ENCODE data around the gene GPR161.
"Not testable (repeated sequence)": the region's sequence is repeated elsewhere in the genome, so short reads cannot be mapped to it uniquely, and the experiment has no call there.

Gene GPR161

DNA sequence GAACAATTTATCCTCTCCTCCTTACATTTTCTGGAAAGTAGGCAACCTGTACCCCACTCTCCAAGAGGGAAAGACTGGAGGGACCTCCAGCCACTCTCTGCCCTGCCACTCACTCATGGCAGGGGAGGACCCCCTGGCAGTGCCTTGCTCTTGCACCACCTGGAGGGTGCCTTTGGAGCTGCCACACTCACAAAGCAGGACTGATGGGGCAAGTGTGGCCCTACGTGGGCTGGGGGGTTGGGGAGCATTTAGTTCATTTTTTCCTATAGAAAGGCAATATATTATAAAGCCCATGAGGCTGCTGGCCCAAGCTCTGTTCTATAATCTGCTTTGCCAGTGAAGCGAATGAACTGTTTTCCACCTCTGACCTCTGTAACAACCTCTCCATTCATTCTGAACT, 50.3 kb downstream of the GPR161 start:
- DNase-seq (ENCODE audit: low read depth), result no peak

DNA sequence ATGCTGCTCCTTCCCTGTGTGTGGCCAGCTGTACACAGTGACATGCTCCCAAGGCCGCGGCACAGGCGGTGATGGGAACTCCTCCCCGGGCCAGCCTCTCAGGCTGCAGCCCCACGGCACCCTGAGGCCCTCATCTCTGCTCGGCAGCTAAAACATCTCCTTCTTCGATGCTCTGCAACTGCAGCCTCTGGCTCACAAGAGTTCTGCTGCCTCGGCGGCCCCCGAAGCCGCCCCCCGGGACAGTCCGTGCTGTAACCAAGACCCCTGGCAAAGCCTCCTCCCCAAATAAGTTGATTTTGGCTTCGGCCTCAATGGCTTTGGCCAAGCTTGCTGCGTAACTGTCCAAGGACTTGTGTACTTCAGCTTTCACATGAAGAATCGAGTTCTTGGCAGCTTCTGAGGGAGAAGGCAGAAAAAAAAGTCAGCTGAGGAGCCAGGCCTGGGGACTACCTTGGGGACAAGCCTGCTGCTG, 51.3 kb downstream of the GPR161 start:
- no peak for DNase-seq (ENCODE audit: low read depth)

DNA sequence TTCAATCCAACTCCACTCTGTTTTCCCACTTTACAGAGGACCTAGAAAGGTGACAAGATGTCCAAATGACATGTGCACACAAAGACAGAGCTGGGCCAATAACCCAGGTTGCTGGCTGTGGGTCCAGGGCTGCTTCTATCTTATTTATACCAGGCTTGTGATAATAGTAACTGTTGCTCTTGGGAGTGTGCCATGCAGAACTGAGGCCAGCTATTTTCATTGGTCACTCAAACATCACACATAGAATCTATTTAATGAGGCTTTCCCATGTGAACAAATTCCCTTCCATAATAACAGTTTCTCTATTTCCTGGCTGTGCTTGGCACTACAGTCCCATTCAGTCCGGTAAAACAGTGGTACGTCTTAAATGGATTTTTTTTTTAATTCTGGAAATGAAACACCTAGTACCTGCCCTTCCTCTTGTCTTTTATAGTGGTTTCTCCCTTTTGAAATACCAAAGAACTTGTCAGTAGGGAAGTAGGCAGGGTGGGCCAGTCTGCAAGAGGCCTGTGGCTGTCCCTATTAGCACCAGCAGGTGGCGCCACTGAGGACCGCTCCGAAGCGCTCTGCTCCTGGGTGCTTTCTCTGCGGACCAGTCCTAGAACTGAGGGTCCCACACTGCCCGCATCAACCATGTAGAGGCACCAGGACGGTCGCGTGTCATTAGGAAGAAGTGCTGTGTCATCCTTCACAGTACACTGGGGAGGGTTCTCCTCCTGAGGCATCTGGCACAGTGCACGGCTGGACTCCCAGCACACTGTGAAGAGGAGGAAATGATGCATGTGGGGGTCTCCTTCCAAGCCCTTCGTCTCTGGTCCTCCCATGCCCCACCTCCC, 52.1 kb downstream of the GPR161 start:
- DNase-seq (ENCODE audit: low read depth), result no peak

DNA sequence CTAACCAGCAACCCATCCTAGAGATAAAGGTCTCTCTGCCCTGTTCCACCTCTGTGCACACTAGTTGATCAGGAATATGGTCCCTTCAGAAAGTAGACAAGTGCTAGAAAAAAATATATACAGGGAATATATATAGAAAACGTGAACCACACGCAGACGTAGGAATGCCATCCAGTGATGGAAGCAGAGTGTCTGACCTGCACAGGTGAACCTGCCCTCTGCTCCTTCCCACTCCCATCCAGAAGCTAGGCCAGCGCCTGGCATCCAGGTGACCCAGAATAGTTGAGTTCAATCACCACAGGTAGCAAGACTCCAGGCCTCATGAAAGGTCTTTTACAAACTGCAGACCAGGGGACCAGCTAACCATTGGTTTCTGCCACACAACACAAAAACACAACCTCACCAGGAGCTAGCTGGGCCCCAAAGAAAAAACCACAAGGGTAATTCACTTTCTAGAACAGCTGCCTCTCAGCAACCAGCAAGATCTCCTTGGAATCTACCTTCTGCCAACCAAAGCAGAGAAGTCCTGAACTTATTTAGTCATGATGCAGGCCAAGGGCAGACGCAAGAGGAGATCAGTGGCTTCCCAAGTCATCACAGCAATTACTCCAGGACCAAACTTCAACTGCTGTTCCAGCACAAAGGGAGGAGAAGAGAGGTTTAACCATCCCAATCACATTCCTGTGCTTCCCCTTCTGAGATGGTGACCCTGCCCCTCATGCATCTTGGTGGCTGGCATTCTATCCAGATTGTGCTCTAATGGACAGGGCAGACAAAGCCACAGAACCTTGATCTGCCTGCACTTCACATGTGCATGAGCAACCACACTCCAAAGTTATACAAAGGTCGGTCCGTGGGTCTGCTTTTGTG, 53.0 kb downstream of the GPR161 start:
- no peak for DNase-seq (ENCODE audit: low read depth)

DNA sequence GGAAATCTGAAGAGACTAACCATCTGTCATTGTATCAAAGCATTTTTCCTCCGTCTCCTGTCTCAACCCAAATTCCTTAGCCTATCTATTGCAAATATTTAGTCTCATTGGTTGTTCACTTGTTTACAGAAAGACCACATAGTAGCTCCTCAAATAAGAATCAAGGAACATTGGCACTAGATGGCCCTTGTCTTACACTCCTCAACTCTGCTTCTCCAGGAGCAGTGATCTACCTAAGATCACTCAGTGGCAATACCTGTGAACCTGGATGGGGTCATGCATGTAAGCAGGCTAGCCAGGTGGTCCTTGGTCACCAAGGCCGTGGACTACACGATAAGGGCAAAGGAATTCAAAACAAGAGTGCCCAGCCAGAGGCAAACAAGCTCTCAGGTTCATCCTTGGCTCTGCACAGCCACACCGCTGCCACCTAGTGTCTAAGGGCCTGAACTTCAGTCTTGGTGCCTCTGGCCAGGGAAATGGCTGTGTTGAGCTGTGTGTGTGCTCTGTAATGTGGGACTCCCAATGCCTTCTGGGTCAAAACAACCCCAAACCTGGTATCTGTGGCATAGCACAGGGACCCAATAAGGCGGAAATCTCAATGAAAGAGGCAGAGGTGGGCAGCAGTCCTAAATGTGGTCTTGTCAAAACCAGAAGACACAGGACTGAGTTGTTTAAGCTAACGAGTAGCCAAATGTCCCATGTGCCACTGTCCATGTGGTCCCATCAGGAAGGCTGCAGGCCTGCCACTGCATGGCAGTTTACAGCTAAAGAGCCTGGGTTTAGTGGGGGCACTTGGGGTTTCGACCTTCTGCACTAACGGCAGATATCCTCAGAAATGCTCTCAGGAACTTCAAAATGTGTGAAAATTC, 54.5 kb downstream of the GPR161 start:
- DNase-seq (ENCODE audit: low read depth), result peak; percentile 6

DNA sequence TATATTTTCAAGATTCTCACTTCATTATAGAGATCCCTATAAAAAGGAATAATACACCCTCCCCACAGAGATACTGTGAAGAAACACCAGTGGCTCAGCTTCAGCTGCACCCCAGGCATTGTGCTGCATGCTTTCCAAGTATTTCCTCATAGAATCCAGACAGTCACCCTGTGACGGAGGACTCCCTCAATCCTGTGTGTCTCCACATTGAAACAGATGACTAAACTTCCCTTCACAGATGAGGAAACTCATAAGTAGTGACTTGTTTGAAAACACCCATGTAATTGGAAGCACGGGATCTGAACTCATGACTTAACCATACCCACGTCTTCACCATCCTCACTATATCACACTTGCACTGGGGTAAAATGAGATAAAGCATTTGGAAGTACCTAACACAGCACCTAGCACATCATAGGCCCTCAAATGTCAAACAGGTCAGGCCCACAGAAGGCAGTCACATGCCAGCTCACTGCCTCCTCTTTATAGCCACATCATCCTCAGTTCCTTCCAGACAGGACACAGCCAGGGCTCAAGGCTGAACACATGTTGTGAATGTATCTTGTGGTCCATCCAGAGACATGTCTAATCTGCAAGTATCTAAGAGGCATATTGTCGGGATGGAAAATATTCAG, 55.2 kb downstream of the GPR161 start:
- no peak for DNase-seq (ENCODE audit: low read depth)

DNA sequence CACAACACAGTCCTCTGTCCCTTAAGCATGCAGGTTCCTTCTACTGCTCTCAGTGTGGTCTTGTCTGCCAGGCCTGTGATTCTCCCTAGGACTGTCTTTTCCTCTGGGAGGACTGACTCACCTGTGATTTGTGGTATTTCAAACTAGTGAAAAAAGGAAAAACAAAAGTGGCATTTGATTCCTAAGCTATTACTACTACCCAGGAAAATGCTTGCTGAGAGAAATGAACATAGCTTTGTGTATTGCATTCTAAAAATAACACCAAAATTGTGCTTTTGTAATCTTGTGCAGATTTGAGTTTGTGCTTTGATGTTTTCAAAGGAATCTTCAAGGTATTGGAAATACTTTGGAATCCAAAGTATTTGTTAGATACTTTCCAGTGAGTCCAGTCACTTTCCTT, 57.0 kb downstream of the GPR161 start:
- DNase-seq (ENCODE audit: low read depth), result no peak

DNA sequence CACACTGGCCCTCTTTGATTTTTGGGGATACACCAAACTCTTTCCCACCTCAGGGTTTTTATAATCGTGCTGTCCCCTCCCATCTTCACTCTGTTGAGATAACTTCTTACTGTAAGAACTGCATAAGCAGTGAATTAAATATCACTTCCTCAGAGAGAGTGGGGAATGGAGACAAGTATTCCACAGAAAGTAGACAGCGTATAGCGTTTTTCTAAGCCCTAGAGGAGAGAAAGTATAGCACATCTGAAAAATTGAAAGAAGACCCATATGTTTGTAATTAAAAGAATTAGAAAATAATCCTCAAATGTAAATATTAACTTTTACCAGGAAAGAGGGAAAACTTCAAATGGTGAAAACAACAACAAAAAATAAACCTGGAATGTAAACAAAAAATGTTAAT, 67.3 kb downstream of the GPR161 start:
- no peak for DNase-seq (ENCODE audit: low read depth)

DNA sequence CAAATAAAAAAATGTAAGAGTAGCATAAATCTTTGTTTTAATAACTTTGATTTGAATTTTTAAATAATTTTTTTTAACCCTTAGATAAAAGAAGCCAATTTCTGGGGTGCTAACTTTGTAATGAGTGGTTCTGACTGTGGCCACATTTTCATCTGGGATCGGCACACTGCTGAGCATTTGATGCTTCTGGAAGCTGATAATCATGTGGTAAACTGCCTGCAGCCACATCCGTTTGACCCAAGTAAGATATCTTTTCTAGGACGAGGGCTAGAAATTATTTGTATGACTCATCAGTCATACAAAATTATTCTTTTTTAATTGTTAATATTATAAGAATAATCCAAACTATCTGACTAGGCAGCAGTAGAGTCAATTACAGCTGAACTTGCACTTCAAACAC, 71.2 kb downstream of the GPR161 start:
- no peak for DNase-seq (ENCODE audit: low read depth)

DNA sequence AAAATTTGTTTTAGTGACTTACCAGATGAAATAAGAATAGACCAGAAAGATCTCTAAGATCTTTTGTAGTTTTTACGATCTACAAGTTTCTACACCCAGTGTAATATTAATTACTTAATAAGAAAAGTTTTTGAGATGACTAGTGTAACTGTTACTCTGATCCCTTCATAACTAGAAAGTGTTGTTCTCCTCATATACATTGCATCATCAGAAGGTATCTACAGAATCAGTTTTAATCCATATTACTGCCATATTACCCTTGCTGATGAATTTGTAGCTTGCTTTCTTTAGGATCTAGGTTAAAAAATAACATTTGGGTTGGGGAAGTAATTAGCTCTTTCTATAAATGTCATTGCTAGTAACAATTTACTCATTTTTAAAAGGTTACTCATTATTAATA, 72.5 kb downstream of the GPR161 start:
- no peak for DNase-seq (ENCODE audit: low read depth)

DNA sequence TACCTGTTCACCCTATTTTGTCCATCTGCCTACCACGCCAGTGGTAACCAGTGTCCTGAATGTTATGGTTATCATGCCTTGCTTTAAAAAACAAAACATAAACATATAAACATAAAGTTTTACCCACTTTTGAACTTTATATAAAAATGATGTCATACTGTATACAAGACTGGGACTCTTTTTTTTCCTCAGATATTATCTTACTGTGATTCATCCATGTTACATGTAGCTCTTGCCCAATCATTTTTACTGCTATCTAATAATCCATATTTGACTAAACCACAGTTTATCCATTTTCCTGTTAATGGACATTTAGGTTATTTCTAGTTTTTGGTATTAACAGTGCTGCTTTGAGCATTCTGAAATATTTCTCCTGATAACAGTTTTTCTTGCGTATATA, 78.8 kb downstream of the GPR161 start:
- DNase-seq (ENCODE audit: low read depth), result no peak

DNA sequence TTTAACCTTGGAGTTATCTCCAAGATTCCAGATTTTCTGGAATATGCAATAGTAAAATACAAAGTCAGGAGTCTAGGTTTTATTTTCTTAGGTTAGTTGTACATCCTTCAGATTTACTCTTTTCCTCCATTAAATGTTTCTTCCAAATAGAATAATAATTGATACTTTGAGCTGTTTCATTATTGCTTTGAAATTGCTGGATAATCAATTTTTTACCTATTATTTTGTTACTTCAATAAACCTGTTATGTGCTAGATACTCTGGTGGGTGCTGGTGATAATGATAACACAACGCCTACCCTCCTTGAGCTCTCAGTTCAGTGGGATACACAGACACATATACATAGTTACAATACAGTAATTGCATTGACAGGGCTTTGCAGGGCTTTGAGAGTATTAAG, 79.4 kb downstream of the GPR161 start:
- no peak for DNase-seq (ENCODE audit: low read depth)

DNA sequence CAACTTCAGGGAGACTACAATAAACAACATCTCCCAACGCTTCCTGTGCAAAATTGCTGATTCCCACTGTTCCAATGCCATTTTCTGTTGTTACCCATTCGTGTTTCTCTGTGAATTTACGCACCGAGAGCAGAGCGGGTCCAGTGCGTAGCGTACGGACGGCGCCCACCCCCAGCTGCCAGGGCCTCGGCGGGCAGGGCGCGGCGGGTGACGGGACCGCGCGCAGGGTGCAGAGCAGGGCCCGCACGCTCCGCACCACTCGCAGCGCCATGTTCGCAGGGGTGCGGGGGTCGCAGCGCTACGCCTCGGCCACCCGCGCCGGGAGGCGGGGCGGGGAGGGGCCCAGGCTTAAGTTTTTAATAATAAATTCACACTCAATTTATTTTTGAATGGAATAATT, 80.6 kb downstream of the GPR161 start:
- DNase-seq (ENCODE audit: low read depth), result not testable (repeated sequence)

DNA sequence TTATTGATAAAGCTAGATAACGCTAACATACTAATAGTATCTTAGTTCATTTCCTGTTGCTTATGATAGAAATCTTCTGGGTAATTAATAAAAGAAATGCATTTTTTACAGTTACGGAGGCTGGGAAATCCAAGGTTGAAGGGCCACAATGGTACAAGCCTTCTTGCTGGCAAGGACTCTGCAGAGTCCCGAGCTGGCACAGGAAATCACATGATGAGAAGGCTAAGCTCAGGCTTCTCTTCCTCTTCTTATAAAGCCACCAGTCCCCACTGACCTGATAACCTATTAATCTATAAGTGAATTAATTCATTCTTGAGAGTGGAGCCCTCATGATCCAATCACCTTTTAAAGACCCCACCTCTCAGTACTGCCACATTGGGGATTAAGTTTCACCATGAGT, 82.6 kb downstream of the GPR161 start:
- DNase-seq (ENCODE audit: low read depth), result no peak

DNA sequence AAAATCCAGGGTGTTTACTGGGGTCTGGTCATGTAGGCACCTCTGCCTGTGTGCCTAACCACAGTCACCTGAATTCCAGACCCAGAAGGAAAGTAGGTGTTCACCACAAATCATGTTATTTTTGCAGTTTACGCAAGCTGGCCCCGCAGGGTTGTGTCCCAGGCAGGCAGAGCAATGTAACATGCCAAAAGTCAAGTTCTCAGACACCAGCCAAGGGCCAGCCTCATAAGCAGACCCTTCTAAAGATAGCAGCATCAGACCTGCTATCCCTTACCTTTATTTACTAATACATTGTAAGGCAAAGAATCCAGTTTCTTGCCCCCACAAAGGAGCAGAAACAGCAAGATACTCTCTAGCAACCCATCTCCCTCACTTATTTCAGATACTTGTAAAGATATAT, 83.0 kb downstream of the GPR161 start:
- no peak for DNase-seq (ENCODE audit: low read depth)

DNA sequence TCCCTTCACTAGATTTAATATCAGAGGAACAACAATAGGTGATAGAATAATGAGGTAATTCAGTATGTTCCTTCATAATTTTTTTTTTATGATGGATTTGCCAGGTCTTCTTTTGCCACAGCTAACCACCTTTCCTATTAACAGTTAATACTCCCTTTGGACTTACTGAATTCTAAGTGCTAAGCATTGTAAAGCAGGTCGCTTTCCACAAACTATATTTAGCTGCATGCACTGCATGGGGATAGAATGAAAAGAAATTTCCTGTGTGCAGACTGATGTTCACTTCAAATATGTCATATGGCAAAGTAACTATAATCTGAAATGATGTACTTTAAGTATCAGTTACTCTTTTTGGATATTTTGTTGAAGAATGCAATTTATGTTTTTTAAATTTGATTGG, 85.8 kb downstream of the GPR161 start:
- DNase-seq (ENCODE audit: low read depth), result no peak

DNA sequence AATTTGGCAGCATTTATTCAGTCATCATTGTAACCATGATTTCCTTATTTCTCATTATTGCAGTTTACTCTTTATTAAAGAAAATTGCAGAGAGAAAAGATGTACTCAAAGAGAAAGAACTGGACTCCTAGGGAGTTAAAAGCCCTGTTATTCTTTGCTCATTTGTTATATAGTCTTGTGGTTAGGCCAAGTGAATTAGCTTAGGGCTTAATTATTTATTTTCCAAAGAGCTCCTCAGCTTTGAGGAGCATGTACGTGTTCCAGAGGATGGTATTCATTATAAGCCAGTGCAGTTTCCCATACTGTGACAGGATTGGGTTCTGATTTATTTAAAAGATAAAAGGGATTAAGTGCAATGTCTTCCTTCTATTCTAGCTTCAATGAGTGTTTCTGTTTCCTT, 86.4 kb downstream of the GPR161 start:
- DNase-seq (ENCODE audit: low read depth), result no peak

DNA sequence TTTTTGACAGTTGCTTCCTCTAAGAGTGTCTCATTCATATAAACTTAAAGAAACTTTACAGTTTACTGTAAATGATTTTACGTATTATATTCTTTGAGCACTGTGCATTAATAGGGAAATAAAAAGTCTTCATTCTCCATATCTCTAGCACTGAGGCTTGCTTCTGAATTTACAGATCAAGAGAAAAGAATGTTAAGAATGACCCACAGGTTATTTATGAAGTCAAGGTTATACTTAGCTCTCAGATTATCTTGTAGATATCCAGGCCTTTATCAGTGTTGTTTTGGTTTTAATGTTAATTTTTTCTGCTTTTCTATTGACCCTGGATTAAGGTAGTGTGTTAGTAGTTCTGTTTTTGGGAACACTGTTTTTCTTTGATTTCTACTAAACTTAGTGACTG, 91.4 kb downstream of the GPR161 start:
- DNase-seq (ENCODE audit: low read depth), result no peak

DNA sequence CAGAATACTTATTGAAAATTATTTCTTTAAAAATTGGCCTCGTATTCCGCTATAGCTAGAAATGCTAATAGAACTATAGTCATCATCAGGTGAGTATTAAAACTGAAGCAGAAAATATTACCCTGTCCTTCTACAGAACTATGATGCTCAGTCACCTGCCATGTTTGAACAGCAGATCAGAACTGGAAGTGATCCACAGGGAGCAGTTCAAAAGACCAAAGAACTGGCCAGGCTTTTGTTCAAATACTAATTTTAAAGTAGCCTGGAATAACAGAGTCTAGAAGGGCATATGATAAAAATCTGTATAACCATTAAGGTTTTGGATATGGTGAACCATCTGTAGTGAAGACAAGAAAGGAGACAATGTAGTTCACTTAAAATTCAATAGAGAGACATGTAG, 94.4 kb downstream of the GPR161 start:
- DNase-seq (ENCODE audit: low read depth), result no peak

DNA sequence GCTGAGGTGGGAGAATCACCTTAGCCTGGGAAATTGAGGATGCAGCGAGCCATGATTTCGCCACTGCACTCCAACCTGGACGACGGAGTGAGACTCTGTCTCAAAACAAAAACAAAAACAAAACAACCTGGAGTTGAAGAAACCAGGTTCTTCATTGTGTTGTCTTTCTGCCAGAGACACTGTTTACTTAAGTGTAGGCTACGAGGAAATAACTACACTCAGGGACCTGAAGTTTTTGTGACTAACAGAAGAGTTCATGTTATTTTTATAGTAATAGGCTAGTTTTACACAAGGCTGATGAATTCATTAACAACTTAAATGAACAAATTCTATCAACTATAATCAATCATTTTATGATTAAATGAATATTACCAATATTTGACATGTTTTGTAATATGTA, 101.4 kb downstream of the GPR161 start:
- no peak for DNase-seq (ENCODE audit: low read depth)

DNA sequence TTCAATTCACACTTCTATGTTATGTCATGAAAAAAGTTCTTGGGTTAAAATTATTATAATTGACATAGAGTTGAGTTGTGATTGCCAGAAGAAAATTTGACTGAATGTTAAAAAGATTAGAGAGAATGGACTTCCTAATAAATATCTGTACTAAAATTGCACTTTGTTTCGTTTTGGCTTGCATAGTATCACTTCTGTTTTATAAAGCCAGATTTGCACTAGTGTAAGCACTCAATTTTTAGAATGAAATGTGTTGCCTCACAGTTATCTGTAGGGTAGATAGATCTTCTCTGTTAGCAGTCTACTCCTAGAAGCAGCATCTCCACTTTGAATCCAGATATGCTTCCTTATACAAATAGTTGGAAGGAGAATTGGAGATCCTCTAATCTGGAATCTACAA, 104.7 kb downstream of the GPR161 start:
- no peak for DNase-seq (ENCODE audit: low read depth)

DNA sequence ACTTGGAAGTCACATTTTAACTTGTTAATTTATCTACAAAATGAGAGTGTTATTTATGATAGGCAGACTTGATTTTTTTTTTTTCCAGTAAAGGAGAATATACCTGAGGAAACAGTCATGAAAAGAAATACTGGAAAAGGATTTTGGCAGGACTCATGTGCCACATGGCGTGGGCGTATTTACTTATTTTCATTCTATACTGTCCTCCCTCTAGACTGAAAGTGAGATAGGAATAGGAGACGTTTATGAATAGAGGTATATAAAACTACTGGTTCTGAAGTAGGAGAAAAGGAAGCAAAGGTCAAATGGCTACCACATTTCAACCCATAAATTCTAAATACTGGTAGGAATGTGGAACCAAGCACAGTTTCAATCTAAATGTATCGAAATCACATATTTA, 105.1 kb downstream of the GPR161 start:
- no peak for DNase-seq (ENCODE audit: low read depth)
